HL-60 (cell line): ENCODE measurements around the gene ALOX12B.

ENCODE experiments used
- GABPA ChIP-seq: IDR thresholded peaks from 2 replicates; pipeline ENCODE4 v1.6.1; 2012; ENCODE audit warnings: low read depth
- TF ChIP-seq, protein P1 (sequence below): IDR thresholded peaks from one replicate; pipeline ENCODE4 v1.5.1; 2011; ENCODE audit warnings: low read length, control low read depth, inconsistent platforms; ENCODE audit not compliant: insufficient read depth

DNA sequence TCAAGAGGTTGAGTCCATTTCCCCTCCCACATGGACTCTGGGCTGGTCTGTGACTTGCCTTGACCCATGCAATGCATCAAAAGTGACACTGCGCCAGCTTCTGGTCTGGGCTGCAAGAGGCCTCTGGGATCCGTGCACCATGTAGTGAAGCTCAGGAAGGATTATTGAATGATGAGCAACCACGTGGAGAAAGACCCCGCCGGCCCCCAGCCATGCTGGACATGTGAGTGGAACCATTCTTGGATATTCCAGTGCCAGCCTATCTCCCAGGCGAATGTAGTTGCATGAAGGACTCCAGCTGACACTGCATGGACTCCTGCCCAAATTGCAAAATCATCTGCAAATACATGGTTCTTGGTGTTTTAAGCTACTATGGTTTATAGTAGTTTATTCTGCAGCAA, 56.3 kb downstream of the ALOX12B start:
- TF ChIP-seq, protein P1, sequence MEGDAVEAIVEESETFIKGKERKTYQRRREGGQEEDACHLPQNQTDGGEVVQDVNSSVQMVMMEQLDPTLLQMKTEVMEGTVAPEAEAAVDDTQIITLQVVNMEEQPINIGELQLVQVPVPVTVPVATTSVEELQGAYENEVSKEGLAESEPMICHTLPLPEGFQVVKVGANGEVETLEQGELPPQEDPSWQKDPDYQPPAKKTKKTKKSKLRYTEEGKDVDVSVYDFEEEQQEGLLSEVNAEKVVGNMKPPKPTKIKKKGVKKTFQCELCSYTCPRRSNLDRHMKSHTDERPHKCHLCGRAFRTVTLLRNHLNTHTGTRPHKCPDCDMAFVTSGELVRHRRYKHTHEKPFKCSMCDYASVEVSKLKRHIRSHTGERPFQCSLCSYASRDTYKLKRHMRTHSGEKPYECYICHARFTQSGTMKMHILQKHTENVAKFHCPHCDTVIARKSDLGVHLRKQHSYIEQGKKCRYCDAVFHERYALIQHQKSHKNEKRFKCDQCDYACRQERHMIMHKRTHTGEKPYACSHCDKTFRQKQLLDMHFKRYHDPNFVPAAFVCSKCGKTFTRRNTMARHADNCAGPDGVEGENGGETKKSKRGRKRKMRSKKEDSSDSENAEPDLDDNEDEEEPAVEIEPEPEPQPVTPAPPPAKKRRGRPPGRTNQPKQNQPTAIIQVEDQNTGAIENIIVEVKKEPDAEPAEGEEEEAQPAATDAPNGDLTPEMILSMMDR, result no peak
- TF ChIP-seq GABPA, result no peak
